ENCODE data around the gene NTF4.

GRCh38 chr19:49014123-49014869 lies 50.3 kb downstream of the NTF4 start:
- no peak for TF ChIP-seq ZNF274 (IDR thresholded peaks at IDR 0.05; ENCODE audit: low read depth, low read length)
- no peak for TF ChIP-seq YY1 (IDR thresholded peaks at IDR 0.05; ENCODE audit: insufficient read depth, insufficient read length)
